ENCODE measurements around the gene TRPM2. TPM values are rescaled to one million over a fixed set of nuclear protein-coding genes. Genes with fewer than 3 reads are reported as not detected.

TRPM2 gene
- total and polyA plus RNA-seq, 2 of the 8 experiments (the other 6 are each of a cell fraction or from before 2014, with no cell fraction given), result 0.27 to 0.28 TPM

GRCh38 chr21:44413566-44414290 is 60.3 kb downstream of the TRPM2 start:
- H2AK5ac ChIP-seq (ENCODE audit: low read depth, low read length), result no peak overlapping the region
- H3K9me3 ChIP-seq (ENCODE audit: insufficient read depth in 2 of 2, low read depth in 1 of 2, low read length in 1 of 2), result peaks cover 13 to 29% of the 10 kb centered on the region in 2 experiments; a peak in 3 of 4 replicates
- ChIA-PET POLR2A (ENCODE audit: partially characterized antibody) (interaction anchor here (1.1 kb wide), 1 partner anchor 12 kb away, joined by 3 read pairs; no protein-coding TSS in a partner anchor), CTCF (ENCODE audit: partially characterized antibody) (interaction anchor here (0.8 kb wide), 1 partner anchor 66 kb away, joined by 3 read pairs; no protein-coding TSS in a partner anchor)
- H2BK15ac ChIP-seq (ENCODE audit: low read length), result no peak overlapping the region
- no peaks in the 10 kb centered on the region for H3K23me2 ChIP-seq (ENCODE audit: low read depth, low read length)
- H3K4ac ChIP-seq (replicated peaks; ENCODE audit: insufficient read length, low read depth, low read length), result no peak overlapping the region
- 82% methylated on average over 20 of the region's 27 CpGs; no CpG with 5 or more reads in 1 of the 2 experiments for WGBS, 2 experiments (ENCODE audit: extremely low coverage in 1 of 2, insufficient coverage in 1 of 2, insufficient read length in 1 of 2, insufficient replicate concordance in 2 of 2, low coverage in 1 of 2, low lambda C conversion rate in 2 of 2, missing lambda C conversion rate in 1 of 2)
- no peak overlapping the region for H2BK20ac ChIP-seq (ENCODE audit: low read length)
- H3K79me2 ChIP-seq (ENCODE audit: control insufficient read depth in 1 of 2, insufficient read depth in 2 of 2, low read length in 2 of 2), result no peaks in the 10 kb centered on the region
- H2BK5ac ChIP-seq (ENCODE audit: low read depth, low read length), result no peak overlapping the region
- no peak overlapping the region for H3K4me3 ChIP-seq (ENCODE audit: extremely low read depth in 1 of 4, insufficient read depth in 2 of 4, low read depth in 3 of 4, low read length in 4 of 4)
- no peaks in the 10 kb centered on the region for H3K27me3 ChIP-seq (replicated peaks in 1 of 4; ENCODE audit: control insufficient read depth in 3 of 4, extremely low read depth in 1 of 4, insufficient read depth in 3 of 4, low read length in 3 of 4)
- no peak overlapping the region for H3K9ac ChIP-seq (replicated peaks in 1 of 4; ENCODE audit: extremely low read depth in 1 of 4, low read depth in 3 of 4, low read length in 3 of 4)
- DNase-seq (ENCODE audit: low read depth in 1 of 2, low spot score in 2 of 2), result no peak
- H3K4me1 ChIP-seq (replicated peaks in 1 of 4; ENCODE audit: control insufficient read depth in 3 of 4, insufficient read depth in 4 of 4, low read length in 3 of 4), result no peaks in the 10 kb centered on the region
- H4K8ac ChIP-seq (ENCODE audit: extremely low read depth, insufficient read depth, low read length), result no peak overlapping the region
- H3K4me2 ChIP-seq (ENCODE audit: insufficient read depth in 1 of 2, low read depth in 2 of 2, low read length in 2 of 2), result no peak overlapping the region
- no peak overlapping the region for H2AFZ ChIP-seq (ENCODE audit: low read length)
- H4K5ac ChIP-seq (ENCODE audit: insufficient read length, low read depth, low read length), result no peak overlapping the region
- H4K20me1 ChIP-seq (replicated peaks in 1 of 2; ENCODE audit: control insufficient read depth in 1 of 2, insufficient read depth in 2 of 2, low read length in 2 of 2), result no peaks in the 10 kb centered on the region
- no peak overlapping the region for H4K91ac ChIP-seq (replicated peaks; ENCODE audit: insufficient read length, low read length)
- H3K23ac ChIP-seq (ENCODE audit: insufficient read length), result no peak overlapping the region
- FAIRE-seq, result no peak
- TF ChIP-seq, protein P1, sequence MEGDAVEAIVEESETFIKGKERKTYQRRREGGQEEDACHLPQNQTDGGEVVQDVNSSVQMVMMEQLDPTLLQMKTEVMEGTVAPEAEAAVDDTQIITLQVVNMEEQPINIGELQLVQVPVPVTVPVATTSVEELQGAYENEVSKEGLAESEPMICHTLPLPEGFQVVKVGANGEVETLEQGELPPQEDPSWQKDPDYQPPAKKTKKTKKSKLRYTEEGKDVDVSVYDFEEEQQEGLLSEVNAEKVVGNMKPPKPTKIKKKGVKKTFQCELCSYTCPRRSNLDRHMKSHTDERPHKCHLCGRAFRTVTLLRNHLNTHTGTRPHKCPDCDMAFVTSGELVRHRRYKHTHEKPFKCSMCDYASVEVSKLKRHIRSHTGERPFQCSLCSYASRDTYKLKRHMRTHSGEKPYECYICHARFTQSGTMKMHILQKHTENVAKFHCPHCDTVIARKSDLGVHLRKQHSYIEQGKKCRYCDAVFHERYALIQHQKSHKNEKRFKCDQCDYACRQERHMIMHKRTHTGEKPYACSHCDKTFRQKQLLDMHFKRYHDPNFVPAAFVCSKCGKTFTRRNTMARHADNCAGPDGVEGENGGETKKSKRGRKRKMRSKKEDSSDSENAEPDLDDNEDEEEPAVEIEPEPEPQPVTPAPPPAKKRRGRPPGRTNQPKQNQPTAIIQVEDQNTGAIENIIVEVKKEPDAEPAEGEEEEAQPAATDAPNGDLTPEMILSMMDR (IDR thresholded peaks at IDR 0.05; ENCODE audit: control extremely low read depth in 1 of 3, insufficient read depth in 1 of 3, low read depth in 1 of 3, low read length in 3 of 3), result no peak
- TF ChIP-seq MAFK (IDR thresholded peaks at IDR 0.05; ENCODE audit: low read depth, low read length), result no peak
- no peak for TF ChIP-seq TBP (IDR thresholded peaks at IDR 0.05; ENCODE audit: low read depth, low read length)
- no peak for TF ChIP-seq RNF2 (IDR thresholded peaks at IDR 0.05; ENCODE audit: borderline replicate concordance, low read depth, low read length, missing control alignments, poor library complexity, severe bottlenecking)
- no peak for TF ChIP-seq RAD21 (IDR thresholded peaks at IDR 0.05 in 1 of 2, conservative IDR thresholded peaks at IDR 0.05 in 1 of 2; ENCODE audit: low read depth in 2 of 2, low read length in 2 of 2)
- TF ChIP-seq POU5F1 (IDR thresholded peaks at IDR 0.05; ENCODE audit: low read depth, low read length), result no peak
- no peak for TF ChIP-seq TAF7 (optimal IDR thresholded peaks at IDR 0.05; ENCODE audit: borderline replicate concordance, low read depth, low read length)
- TF ChIP-seq HDAC2 (IDR thresholded peaks at IDR 0.05; ENCODE audit: borderline replicate concordance in 1 of 2, low read depth in 2 of 2, low read length in 2 of 2), result no peak
- no peaks in the 10 kb centered on the region for H3K36me3 ChIP-seq (ENCODE audit: control insufficient read depth in 2 of 4, insufficient read depth in 4 of 4, low read length in 3 of 4)
- H2BK12ac ChIP-seq (ENCODE audit: low read depth, low read length), result no peak overlapping the region
- H3K27ac ChIP-seq (ENCODE audit: low read depth, low read length), result no peak overlapping the region
- H3K56ac ChIP-seq (replicated peaks; ENCODE audit: insufficient read length, low read depth, low read length), result no peak overlapping the region
- no peak overlapping the region; the same call in 1 of the 2 replicates for H3K18ac ChIP-seq (ENCODE audit: extremely low read depth, low read length)
- no peak overlapping the region for H3K14ac ChIP-seq (ENCODE audit: insufficient read length)
- no peaks in the 10 kb centered on the region for H3K79me1 ChIP-seq (ENCODE audit: low read depth, low read length)
- H2BK120ac ChIP-seq (replicated peaks; ENCODE audit: low read depth, low read length), result no peak overlapping the region

Data from H1 (cell line).